ENCODE data around the gene SMIM13. TPM values are rescaled to one million over a fixed set of nuclear protein-coding genes. Genes with fewer than 3 reads are reported as not detected.

The SMIM13 gene
- total RNA-seq, result 1 to 10 TPM; 9.1 to 9.9 TPM

DNA sequence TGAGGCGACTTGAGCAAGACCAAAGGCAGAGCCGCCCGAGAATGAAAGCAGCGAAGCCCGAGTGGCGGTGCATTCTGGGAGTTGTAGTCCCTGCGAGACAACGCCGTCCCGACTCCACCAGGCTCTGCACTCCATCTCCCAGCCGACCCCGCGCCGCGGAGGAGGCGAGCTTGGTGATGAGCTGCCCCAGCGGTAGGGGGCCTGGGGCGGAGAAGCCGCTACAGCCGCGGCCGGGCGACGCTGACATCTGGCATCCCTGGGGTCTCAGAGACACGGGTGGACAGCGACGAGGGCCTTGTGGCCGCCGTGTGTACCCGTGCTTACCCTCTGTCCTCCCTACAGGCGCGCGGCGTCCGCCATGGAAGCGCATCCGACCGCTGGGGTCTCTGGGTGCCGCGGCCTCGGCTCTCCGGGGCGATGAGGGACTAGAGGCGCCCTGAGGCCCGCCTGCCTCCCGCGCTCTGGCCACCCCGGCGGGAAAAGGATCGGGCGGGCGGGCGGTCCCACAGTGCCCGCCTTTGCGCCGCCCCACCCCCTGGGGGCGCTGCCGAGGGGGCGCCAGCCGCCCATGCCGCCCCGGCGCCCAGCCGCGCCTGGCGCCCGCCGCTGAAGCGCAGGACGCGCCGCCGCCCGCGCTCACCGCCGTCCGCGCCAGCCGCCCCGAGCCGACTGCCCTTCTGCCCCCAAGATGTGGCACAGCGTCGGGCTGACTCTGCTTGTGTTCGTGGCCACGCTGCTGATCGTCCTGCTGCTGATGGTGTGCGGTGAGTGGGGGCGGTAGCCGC, at the start of gene SMIM13:
SMIM13 (plus strand) TSS at position 209 of the 785 bp plus-strand sequence; CDS start at position 689, 480 bp downstream.
- H3K4me3 Mint-ChIP-seq, result peak within 1 kb of the TSS; percentile 88 to 100
- H3K27me3 Mint-ChIP-seq (ENCODE audit: low read depth), result no peaks in the 10 kb centered on the region
- H3K9me3 Mint-ChIP-seq, result no peaks in the 10 kb centered on the region
- ATAC-seq (replicated peaks in 1 of 2) (peak; percentile 92 to 96), DNase-seq (peak; percentile 95 to 96)
- peaks cover 32% of the 10 kb centered on the region for H3K4me1 Mint-ChIP-seq (ENCODE audit: low read depth)
- H3K36me3 Mint-ChIP-seq (ENCODE audit: insufficient read depth in 2 of 2), result peaks cover 3% of the 10 kb centered on the region in 2 donors
- peak within 1 kb of the TSS; percentile 100 for H3K27ac Mint-ChIP-seq

DNA sequence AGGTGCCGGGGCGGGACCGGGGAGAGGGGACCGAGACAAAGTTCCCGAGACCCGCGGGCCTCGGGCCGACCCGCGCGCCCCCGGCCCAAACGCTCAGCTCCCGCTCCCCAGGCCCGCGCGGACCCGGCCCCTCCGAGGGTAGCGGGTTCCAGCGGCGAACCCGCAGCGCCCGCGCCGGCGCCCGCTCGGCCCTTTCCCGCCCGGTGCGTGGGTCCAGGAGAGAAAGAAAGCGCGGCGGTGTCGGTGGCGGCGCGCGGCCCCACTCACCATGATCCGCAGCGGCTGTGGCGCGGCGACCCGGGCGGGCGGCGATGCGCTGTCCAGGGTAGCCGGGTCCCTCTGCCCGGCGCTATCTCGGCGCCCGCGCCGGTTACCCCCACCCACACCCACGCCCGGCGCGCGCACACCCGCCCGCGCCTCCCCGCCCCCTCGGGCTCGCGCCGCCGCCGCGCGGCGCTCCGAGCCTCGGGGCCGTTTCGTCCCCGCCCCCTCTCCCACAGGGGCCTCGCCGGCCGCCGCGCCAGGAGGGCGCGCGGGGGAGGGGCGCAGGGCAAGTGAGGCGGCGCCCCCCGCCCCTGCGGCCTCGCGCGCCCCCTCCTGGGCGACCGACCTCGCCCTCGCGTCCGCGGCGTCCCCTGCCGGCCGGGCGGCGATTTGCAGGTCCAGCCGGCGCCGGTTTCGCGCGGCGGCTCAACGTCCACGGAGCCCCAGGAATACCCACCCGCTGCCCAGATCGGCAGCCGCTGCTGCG, 49.5 kb upstream of the SMIM13 start, which contains the start of gene ELOVL2:
ELOVL2 (minus strand) TSS at position 345 of the 751 bp plus-strand sequence; CDS start at position 270, 75 bp downstream.
- peaks cover 73% of the 10 kb centered on the region for H3K27me3 Mint-ChIP-seq (ENCODE audit: low read depth)
- no peaks in the 10 kb centered on the region for H3K9me3 Mint-ChIP-seq
- DNase-seq (peak; percentile 36 to 39), ATAC-seq (replicated peaks in 1 of 2) (peak; percentile 68 to 81)
- peaks cover 10% of the 10 kb centered on the region for H3K4me1 Mint-ChIP-seq (ENCODE audit: low read depth)
- H3K4me3 Mint-ChIP-seq, result peak within 1 kb of the TSS; percentile 80 to 81
- H3K27ac Mint-ChIP-seq, result no peak within 1 kb of the TSS
- H3K36me3 Mint-ChIP-seq (ENCODE audit: insufficient read depth in 2 of 2), result peaks cover 4 to 8% of the 10 kb centered on the region in 2 donors

DNA sequence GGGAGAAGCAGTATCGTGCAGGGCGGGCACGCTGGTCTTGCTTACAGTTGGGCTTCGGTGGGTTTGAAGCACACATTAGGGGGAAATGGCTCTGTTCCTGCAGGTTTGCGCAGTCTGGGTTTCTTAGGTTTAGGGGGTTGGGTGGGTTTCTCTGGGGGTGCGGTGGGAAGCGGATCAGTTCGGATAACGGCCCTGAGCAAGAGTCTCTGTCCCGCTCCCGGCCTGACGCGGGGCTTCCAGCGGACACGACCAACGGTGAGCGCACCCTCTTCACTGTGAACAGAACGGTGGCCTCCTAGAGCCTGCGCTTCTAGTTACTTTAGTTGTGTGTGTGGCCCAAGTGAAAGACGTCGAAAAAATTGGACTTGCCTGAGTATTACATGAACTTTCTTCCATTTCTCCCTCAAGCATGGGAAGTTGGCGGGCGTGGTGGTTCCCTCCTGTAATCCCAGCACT, 48.9 kb upstream of the SMIM13 start:
- ATAC-seq (replicated peaks in 1 of 2), result no peak
- Mint-ChIP-seq H3K27ac (no peak overlapping the region), H3K36me3 (ENCODE audit: insufficient read depth in 2 of 2) (peaks cover 4 to 8% of the 10 kb centered on the region in 2 donors), H3K27me3 (ENCODE audit: low read depth) (peaks cover 75% of the 10 kb centered on the region), H3K9me3 (no peaks in the 10 kb centered on the region), H3K4me1 (ENCODE audit: low read depth) (peaks cover 10% of the 10 kb centered on the region), H3K4me3 (peak overlapping the region; percentile 80 to 81)
- no peak for DNase-seq

DNA sequence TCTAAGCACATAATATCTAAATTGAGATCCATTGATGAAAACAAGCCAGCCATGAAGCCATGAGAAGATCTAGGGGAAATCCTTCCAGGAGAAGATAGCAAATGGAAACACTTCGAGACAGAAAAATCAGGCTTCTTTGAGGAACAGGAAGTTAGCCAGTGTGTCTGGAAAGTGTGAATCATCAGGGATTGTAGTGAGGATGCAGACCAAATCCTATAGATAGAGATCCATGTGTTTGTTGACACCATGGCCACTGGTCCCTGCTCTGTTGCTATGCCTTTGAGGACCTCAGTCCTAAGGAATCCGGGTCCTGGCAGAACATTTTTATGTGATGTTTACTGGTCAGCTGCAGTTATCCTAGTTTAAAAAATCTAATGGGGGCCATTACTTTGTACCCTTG, 42.9 kb upstream of the SMIM13 start:
- Mint-ChIP-seq H3K4me3 (no peak overlapping the region), H3K27me3 (ENCODE audit: low read depth) (peaks cover 45% of the 10 kb centered on the region), H3K36me3 (ENCODE audit: insufficient read depth in 2 of 2) (no peaks in the 10 kb centered on the region), H3K9me3 (no peaks in the 10 kb centered on the region), H3K27ac (no peak overlapping the region), H3K4me1 (ENCODE audit: low read depth) (no peaks in the 10 kb centered on the region)
- no peak for DNase-seq
- ATAC-seq (replicated peaks in 1 of 2), result no peak

DNA sequence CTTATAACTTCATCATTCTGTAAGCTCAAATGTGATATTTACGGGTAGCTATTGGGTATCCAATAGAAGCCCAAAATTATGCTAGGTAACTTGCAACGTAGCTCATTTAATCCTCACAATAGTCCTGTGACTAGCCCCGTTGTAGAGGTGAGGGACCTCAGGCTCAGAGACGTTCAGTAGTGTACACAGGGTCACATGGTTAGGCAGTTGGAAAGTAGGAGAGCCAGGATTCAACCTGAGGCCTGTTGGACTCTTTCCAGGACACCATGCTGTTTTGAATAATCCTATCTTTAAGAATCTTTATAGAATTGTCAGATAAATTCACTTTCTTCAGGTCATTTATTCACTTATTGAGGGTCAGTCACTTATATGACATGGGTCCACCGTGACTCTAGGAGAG, 40.3 kb upstream of the SMIM13 start:
- H3K27me3 Mint-ChIP-seq (ENCODE audit: low read depth), result peaks cover 23% of the 10 kb centered on the region
- H3K36me3 Mint-ChIP-seq (ENCODE audit: insufficient read depth in 2 of 2), result no peaks in the 10 kb centered on the region
- H3K9me3 Mint-ChIP-seq, result no peaks in the 10 kb centered on the region
- DNase-seq, result no peak
- no peak for ATAC-seq (replicated peaks in 1 of 2)
- no peak overlapping the region for H3K4me3 Mint-ChIP-seq
- H3K4me1 Mint-ChIP-seq (ENCODE audit: low read depth), result no peaks in the 10 kb centered on the region
- no peak overlapping the region for H3K27ac Mint-ChIP-seq

DNA sequence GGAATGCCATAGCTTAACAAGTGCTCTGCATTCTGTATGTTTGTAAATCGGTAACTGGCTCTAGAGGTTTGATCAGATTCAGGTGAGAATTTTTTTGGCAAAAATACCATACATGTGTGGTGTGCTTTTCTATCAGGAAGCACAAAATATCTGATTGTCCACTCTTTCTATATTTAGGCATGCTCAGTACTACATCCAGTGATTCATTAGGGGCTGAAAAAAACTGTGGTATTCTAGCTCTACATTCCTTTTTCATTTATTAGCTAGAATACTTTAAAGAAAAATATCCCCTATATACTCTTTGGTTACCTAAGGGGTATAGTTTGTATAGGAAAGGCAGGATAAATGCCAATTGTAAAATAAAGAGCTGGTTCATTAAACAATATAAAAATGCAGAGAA, 38.9 kb upstream of the SMIM13 start:
- H3K4me3 Mint-ChIP-seq, result no peak overlapping the region
- ATAC-seq (replicated peaks in 1 of 2) (no peak), DNase-seq (no peak)
- no peak overlapping the region for H3K27ac Mint-ChIP-seq
- no peaks in the 10 kb centered on the region for H3K4me1 Mint-ChIP-seq (ENCODE audit: low read depth)
- no peaks in the 10 kb centered on the region for H3K36me3 Mint-ChIP-seq (ENCODE audit: insufficient read depth in 2 of 2)
- peaks cover 10% of the 10 kb centered on the region for H3K27me3 Mint-ChIP-seq (ENCODE audit: low read depth)
- no peaks in the 10 kb centered on the region for H3K9me3 Mint-ChIP-seq

DNA sequence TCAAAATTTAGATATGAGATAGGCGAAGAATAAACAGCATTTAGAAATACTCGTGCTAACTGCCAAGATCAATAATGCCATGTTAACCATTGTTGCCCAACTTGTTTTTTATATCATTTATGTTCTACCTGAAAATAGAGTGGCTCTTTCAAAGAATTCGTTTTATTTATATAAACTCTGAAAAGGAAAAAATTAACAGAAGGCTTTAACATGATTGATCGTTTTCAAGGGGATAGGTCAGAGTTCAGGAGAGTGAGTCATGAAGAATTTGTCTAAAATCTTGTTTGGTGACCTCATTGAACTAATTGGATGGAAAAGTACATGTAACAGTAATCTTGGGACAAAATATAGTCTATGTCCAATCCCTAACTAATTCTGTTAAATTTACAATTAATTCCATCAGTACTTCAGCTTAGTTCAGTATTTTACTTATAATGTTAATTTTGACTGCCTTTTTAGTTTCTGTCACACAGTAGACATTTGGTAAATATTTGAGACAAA, 38.5 kb upstream of the SMIM13 start:
- no peak overlapping the region for H3K4me3 Mint-ChIP-seq
- H3K27ac Mint-ChIP-seq, result no peak overlapping the region
- peaks cover 6% of the 10 kb centered on the region for H3K27me3 Mint-ChIP-seq (ENCODE audit: low read depth)
- H3K9me3 Mint-ChIP-seq, result no peaks in the 10 kb centered on the region
- no peaks in the 10 kb centered on the region for H3K36me3 Mint-ChIP-seq (ENCODE audit: insufficient read depth in 2 of 2)
- DNase-seq (no peak), ATAC-seq (replicated peaks in 1 of 2) (no peak)
- no peaks in the 10 kb centered on the region for H3K4me1 Mint-ChIP-seq (ENCODE audit: low read depth)

DNA sequence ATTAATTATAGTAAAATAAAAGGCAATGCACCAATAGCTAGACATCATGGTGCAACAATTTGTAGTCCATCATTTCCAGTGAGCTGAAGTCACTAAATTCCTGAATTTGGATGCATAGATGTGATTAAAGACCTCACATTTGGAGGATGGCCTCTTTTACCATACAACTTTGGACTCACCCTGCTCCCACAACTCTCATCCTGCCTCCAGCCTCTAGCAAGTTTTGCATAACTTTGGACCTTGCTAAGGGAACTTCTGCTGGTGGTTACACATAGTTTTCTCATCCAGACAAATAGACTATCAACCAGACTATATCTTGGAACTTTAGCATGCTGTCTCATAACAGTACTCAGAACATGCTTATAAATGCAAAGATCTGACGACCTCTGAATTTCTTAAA, 36.8 kb upstream of the SMIM13 start:
- Mint-ChIP-seq H3K4me1 (ENCODE audit: low read depth) (no peaks in the 10 kb centered on the region), H3K4me3 (no peak overlapping the region), H3K9me3 (no peaks in the 10 kb centered on the region), H3K27me3 (ENCODE audit: low read depth) (peaks cover 6% of the 10 kb centered on the region), H3K36me3 (ENCODE audit: insufficient read depth in 2 of 2) (no peaks in the 10 kb centered on the region), H3K27ac (no peak overlapping the region)
- ATAC-seq (replicated peaks in 1 of 2), result no peak
- no peak for DNase-seq

DNA sequence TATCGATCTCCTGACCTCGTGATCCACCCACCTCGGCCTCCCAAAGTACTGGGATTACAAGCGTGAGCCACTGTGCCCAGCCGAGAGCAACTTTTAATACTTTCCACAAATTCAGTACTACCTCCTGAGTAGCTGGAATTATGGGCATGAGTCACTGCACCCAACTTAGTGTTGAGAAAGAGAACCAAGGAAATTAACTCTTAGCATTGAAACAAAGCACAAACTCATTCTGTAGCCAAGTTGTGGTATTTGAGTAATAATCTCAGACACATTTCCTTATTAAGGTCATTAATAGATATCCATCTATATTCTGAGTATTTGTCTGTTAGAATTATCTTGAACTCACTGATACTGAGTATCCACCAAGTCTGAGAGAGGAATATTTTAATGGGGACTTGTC, 35.2 kb upstream of the SMIM13 start:
- no peak for ATAC-seq (replicated peaks in 1 of 2)
- no peak for DNase-seq
- H3K36me3 Mint-ChIP-seq (ENCODE audit: insufficient read depth in 2 of 2), result no peaks in the 10 kb centered on the region
- no peak overlapping the region for H3K4me3 Mint-ChIP-seq
- H3K4me1 Mint-ChIP-seq (ENCODE audit: low read depth), result no peaks in the 10 kb centered on the region
- no peak overlapping the region for H3K27ac Mint-ChIP-seq
- peaks cover 6% of the 10 kb centered on the region for H3K27me3 Mint-ChIP-seq (ENCODE audit: low read depth)
- no peaks in the 10 kb centered on the region for H3K9me3 Mint-ChIP-seq

DNA sequence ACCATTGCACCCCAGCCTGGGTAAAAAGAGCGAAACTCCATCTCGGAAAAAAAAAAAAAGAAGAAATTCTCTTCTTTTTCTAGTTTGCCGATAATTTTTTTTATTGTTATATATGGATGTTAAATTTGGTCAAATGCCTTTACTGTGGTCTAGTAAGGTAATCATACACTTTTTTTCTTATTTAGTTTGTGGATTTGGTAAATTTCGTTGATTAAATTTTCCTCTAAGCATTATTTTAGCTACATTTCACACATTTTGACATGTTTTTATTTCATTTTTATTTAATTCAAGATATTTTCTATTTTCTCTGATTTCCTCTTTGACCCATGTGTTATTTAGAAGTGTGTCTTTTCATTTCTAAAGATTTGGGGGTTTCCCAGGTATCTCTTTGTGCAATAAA, 31.6 kb upstream of the SMIM13 start:
- DNase-seq (no peak), ATAC-seq (replicated peaks in 1 of 2) (no peak)
- Mint-ChIP-seq H3K27me3 (ENCODE audit: low read depth) (peaks cover 6% of the 10 kb centered on the region), H3K4me3 (no peak overlapping the region), H3K27ac (no peak overlapping the region), H3K4me1 (ENCODE audit: low read depth) (no peaks in the 10 kb centered on the region), H3K36me3 (ENCODE audit: insufficient read depth in 2 of 2) (no peaks in the 10 kb centered on the region), H3K9me3 (no peaks in the 10 kb centered on the region)

DNA sequence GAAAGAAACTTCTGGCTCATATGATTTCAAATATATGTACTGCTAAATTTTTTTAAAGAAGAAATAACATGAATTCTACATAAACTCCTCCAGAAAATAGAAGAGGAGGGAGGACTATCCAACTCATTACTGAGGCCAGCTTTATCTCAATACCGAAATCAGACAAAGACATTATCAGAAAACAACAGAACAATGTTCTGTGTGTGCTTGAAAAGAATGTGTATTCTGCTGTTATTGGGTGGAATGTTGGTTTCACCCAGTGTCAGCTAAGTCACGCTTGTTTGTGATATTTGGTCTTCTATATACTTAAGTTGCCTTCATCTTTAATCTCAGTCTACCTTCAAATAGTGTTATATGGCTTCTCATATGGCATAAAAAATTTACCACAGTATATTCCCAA, 30.9 kb upstream of the SMIM13 start:
- H3K27ac Mint-ChIP-seq, result no peak overlapping the region
- DNase-seq, result no peak

DNA sequence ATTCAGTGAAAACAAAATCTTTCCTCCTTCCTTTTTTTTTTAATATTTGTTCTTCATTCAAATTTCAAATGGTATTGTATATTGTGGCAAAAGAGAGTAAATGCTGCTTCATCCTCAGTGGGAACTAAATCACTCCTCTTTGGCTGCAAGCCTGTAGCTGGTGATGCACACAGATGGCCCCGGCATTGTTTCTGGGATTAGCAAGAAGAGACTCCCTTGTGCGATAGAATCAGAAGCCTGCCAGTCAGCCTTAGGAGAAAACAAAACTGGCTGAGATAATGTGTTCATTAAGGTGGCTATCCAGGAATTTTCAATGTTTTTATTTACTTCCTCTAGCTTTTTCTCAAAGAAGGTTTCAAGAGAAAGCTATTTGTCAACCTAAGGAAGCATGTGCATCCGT, 28.8 kb upstream of the SMIM13 start:
- H3K27ac Mint-ChIP-seq, result no peak overlapping the region
- H3K4me3 Mint-ChIP-seq, result no peak overlapping the region
- H3K36me3 Mint-ChIP-seq (ENCODE audit: insufficient read depth in 2 of 2), result no peaks in the 10 kb centered on the region
- ATAC-seq (replicated peaks in 1 of 2), result no peak
- no peaks in the 10 kb centered on the region for H3K9me3 Mint-ChIP-seq
- H3K4me1 Mint-ChIP-seq (ENCODE audit: low read depth), result no peaks in the 10 kb centered on the region
- DNase-seq, result no peak
- peaks cover 6% of the 10 kb centered on the region for H3K27me3 Mint-ChIP-seq (ENCODE audit: low read depth)

More for the DNA sequence above, 30.9 kb upstream of the SMIM13 start:
- Mint-ChIP-seq H3K36me3 (ENCODE audit: insufficient read depth in 2 of 2) (no peaks in the 10 kb centered on the region), H3K27me3 (ENCODE audit: low read depth) (peaks cover 6% of the 10 kb centered on the region), H3K4me1 (ENCODE audit: low read depth) (no peaks in the 10 kb centered on the region), H3K4me3 (no peak overlapping the region), H3K9me3 (no peaks in the 10 kb centered on the region)
- ATAC-seq (replicated peaks in 1 of 2), result no peak

Measured in activated T-cell treated with anti-CD3 and anti-CD28 coated beads, Interleukin-2, amount 50 U/mL, for 72 hours (primary cell).